ENCODE data around the gene CREBBP.
A peak's percentile ranks its signal among the peaks of the same experiment; 100 is the strongest.

Gene CREBBP

GRCh38 chr16:3879887-3880564, 487 bp downstream of the CREBBP start:
- peak; percentile 16 for DNase-seq (ENCODE audit: low read depth, low spot score)

- no peak for DNase-seq (ENCODE audit: low read depth, low spot score)
These were observed 1.1 kb downstream of the CREBBP start for GRCh38 chr16:3879258-3879886.

GRCh38 chr16:3878610-3879009, 1.9 kb downstream of the CREBBP start:
- no peak for DNase-seq (ENCODE audit: low read depth, low spot score)

GRCh38 chr16:3876695-3877094, 3.8 kb downstream of the CREBBP start:
- no peak for DNase-seq (ENCODE audit: low read depth, low spot score)

GRCh38 chr16:3876160-3876559, 4.4 kb downstream of the CREBBP start:
- DNase-seq (ENCODE audit: low read depth, low spot score): no peak

- DNase-seq (ENCODE audit: low read depth, low spot score): no peak
These were observed 5.5 kb downstream of the CREBBP start for GRCh38 chr16:3874794-3875692.

- no peak for DNase-seq (ENCODE audit: low read depth, low spot score)
These were observed 6.3 kb downstream of the CREBBP start for GRCh38 chr16:3874242-3874641.

- DNase-seq (ENCODE audit: low read depth, low spot score): no peak
These were observed 6.9 kb downstream of the CREBBP start for GRCh38 chr16:3873482-3874173.

GRCh38 chr16:3872216-3872895, 8.2 kb downstream of the CREBBP start:
- no peak for DNase-seq (ENCODE audit: low read depth, low spot score)

GRCh38 chr16:3868967-3869366, 11.5 kb downstream of the CREBBP start:
- no peak for DNase-seq (ENCODE audit: low read depth, low spot score)

GRCh38 chr16:3868556-3868955, 12.0 kb downstream of the CREBBP start:
- no peak for DNase-seq (ENCODE audit: low read depth, low spot score)

- no peak for DNase-seq (ENCODE audit: low read depth, low spot score)
These were observed 13.6 kb downstream of the CREBBP start for GRCh38 chr16:3866703-3867431.

- DNase-seq (ENCODE audit: low read depth, low spot score): no peak
These were observed 15.3 kb downstream of the CREBBP start for GRCh38 chr16:3865241-3865640.

GRCh38 chr16:3864562-3864961, 16.0 kb downstream of the CREBBP start:
- no peak for DNase-seq (ENCODE audit: low read depth, low spot score)

GRCh38 chr16:3863587-3863986, 16.9 kb downstream of the CREBBP start:
- DNase-seq (ENCODE audit: low read depth, low spot score): no peak

GRCh38 chr16:3861808-3862451, 18.6 kb downstream of the CREBBP start:
- no peak for DNase-seq (ENCODE audit: low read depth, low spot score)

GRCh38 chr16:3859889-3860288, 20.6 kb downstream of the CREBBP start:
- no peak for DNase-seq (ENCODE audit: low read depth, low spot score)

- DNase-seq (ENCODE audit: low read depth, low spot score): no peak
These were observed 21.7 kb downstream of the CREBBP start for GRCh38 chr16:3858801-3859200.

- no peak for DNase-seq (ENCODE audit: low read depth, low spot score)
These were observed 23.1 kb downstream of the CREBBP start for GRCh38 chr16:3857189-3858043.
